Breast epithelium (tissue), 4 donors: Measurements from ENCODE around the gene CDH1. TPM values are rescaled to one million over a fixed set of nuclear protein-coding genes. Genes with fewer than 3 reads are reported as not detected.

Source experiments
- DNase-seq, 2 donors: peaks; one replicate each; pipeline ENCODE4 v3.0.0-alpha.2; 2019; ENCODE audit warnings: low spot score in 2 of 2
- H3K27ac ChIP-seq, 2 donors: fragments of 200-600 bp; sonication (generic) in 1 of 2; one replicate each; pipeline ENCODE4 v1.5.1; 2016 to 2019; ENCODE audit warnings: mild to moderate bottlenecking in 1 of 2
- H3K27me3 ChIP-seq, 2 donors: fragments of 200-600 bp; sonication (generic) in 1 of 2; one replicate each; pipeline versions ENCODE4 v1.5.1 to v1.6.0; 2017 to 2019; ENCODE audit warnings: control low read depth in 1 of 2, mild to moderate bottlenecking in 1 of 2
- H3K36me3 ChIP-seq: fragments of 200-600 bp; one replicate; pipeline ENCODE4 v1.5.1; 2019
- H3K4me1 ChIP-seq, 2 donors: fragments of 200-600 bp; sonication (generic); one replicate each; pipeline ENCODE4 v1.5.1; 2016 to 2019; ENCODE audit warnings: control low read depth in 1 of 2
- H3K4me3 ChIP-seq, 3 donors: fragments of 200-600 bp; sonication (generic); 1 replicate in 2 of 3; 2 replicates in 1 of 3; pipeline ENCODE4 v1.5.1; 2016 to 2019; ENCODE audit warnings: mild to moderate bottlenecking in 3 of 3, moderate library complexity in 2 of 3
- H3K9me3 ChIP-seq, 2 donors: fragments of 200-600 bp; sonication (generic) in 1 of 2; one replicate each; pipeline ENCODE4 v1.5.1; 2016 to 2019; ENCODE audit warnings: control low read depth in 1 of 2
- CTCF ChIP-seq, 3 donors: fragments of 450-650 bp; IDR thresholded peaks; one replicate each; pipeline ENCODE4 v1.5.1; 2016 to 2017; ENCODE audit warnings: antibody characterized with exemption in 3 of 3, mild to moderate bottlenecking in 3 of 3, moderate library complexity in 3 of 3
- POLR2A ChIP-seq: fragments of 450-650 bp; IDR thresholded peaks from one replicate; pipeline ENCODE4 v1.6.1; 2016; ENCODE audit warnings: antibody characterized with exemption, mild to moderate bottlenecking, moderate library complexity
- POLR2AphosphoS5 ChIP-seq, 3 donors: sonication (generic); formaldehyde crosslinking; IDR thresholded peaks; one replicate each; pipeline ENCODE4 v1.6.1; 2017; ENCODE audit warnings: antibody characterized with exemption in 3 of 3
- intact Hi-C: fragments of 100-400 bp; cut with DNase I; formaldehyde crosslinking; loops from one replicate; pipeline ENCODE4 v1.15.1; 2023; ENCODE audit warnings: low total_unique reads
- total RNA-seq, 3 donors: library from RNA; depleted of rRNA; stranded (reverse); fragments of >200 nt; gene quantifications; one replicate each; pipeline ENCODE4 v1.1.0, GENCODE V29; 2016

Gene CDH1
- total RNA-seq, 3 donors from 2014 or later: 0.16 to 127 (median 86.5) TPM

- no peaks in the 10 kb centered on the region for H3K36me3 ChIP-seq
These were observed 122.7 kb downstream of the CDH1 start for GRCh38 chr16:68859828-68860227.

DNA sequence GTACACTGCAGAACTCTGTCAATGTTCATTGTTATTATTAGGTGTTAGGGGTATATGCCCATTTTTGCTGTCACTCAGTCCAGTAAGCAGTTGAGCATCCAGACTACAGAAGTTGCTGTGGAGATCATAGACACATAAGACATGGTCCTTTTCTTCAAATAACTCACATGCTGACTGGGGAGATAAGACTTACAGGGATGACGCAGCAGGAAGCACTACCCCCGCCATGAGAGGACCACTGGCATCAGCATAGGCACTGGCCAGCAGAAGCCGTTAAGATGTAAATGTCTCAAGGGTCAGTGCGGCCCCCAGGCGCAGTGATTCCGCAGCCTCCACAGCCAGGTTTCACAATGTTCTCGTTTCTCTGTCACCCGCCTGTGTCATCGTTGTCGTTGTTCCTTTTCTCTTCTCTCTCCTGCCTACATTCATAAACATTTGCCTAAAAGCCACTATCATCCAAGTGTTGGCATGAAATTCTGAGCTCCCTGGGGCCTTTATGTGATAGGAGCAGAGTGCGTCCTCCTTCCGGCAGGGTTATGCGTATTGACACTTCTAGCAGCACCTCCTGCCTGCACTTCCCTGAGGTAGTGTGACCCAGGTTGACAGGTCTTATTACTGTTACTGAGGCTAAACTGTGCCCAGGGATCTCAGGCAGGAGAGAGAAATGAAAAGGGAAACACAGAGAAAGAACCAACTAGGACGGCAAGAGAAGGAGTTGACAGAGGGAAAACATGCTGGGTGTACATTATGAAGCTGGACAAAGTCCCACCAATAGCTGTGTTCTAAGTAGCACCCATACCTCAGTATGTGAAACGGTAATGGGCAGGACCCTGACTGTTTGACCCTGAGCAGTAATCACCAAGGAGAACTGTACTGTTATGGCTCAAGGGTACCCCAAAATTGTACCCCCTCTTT is 124.1 kb downstream of the CDH1 start:
- intact Hi-C loops: no loop called here
- no peak overlapping the region for H3K27ac ChIP-seq
- no peak for DNase-seq
- TF ChIP-seq POLR2A: no peak
- TF ChIP-seq CTCF (IDR thresholded peaks at IDR 0.05): no peak
- TF ChIP-seq POLR2AphosphoS5 (IDR thresholded peaks at IDR 0.05): no peak
- H3K4me3 ChIP-seq: no peak overlapping the region
- H3K4me1 ChIP-seq: no peaks in the 10 kb centered on the region
- H3K36me3 ChIP-seq: no peaks in the 10 kb centered on the region
- no peaks in the 10 kb centered on the region for H3K27me3 ChIP-seq
- no peaks in the 10 kb centered on the region for H3K9me3 ChIP-seq

More at GRCh38 chr16:68859828-68860227, 122.7 kb downstream of the CDH1 start:
- H3K27me3 ChIP-seq: no peaks in the 10 kb centered on the region
- no peak overlapping the region for H3K4me3 ChIP-seq
- no peaks in the 10 kb centered on the region for H3K4me1 ChIP-seq
- no peaks in the 10 kb centered on the region for H3K9me3 ChIP-seq
- no peak for DNase-seq
- TF ChIP-seq POLR2AphosphoS5 (IDR thresholded peaks at IDR 0.05) (no peak), POLR2A (no peak), CTCF (IDR thresholded peaks at IDR 0.05) (no peak)
- intact Hi-C loops: loop anchor here (5.0 kb wide), 1 partner anchor 843 kb away; the partner anchor contains the start of gene DPEP2NB
- no peak overlapping the region for H3K27ac ChIP-seq

- Histone ChIP-seq H3K27me3 (no peaks in the 10 kb centered on the region), H3K9me3 (no peaks in the 10 kb centered on the region), H3K4me3 (no peak overlapping the region), H3K4me1 (no peaks in the 10 kb centered on the region), H3K27ac (no peak overlapping the region), H3K36me3 (no peaks in the 10 kb centered on the region)
- DNase-seq: no peak
- intact Hi-C loops: no loop called here
- no peak for TF ChIP-seq POLR2A
- TF ChIP-seq CTCF (IDR thresholded peaks at IDR 0.05): no peak
- TF ChIP-seq POLR2AphosphoS5 (IDR thresholded peaks at IDR 0.05): no peak
These were observed 129.8 kb downstream of the CDH1 start for GRCh38 chr16:68866933-68867332.

DNA sequence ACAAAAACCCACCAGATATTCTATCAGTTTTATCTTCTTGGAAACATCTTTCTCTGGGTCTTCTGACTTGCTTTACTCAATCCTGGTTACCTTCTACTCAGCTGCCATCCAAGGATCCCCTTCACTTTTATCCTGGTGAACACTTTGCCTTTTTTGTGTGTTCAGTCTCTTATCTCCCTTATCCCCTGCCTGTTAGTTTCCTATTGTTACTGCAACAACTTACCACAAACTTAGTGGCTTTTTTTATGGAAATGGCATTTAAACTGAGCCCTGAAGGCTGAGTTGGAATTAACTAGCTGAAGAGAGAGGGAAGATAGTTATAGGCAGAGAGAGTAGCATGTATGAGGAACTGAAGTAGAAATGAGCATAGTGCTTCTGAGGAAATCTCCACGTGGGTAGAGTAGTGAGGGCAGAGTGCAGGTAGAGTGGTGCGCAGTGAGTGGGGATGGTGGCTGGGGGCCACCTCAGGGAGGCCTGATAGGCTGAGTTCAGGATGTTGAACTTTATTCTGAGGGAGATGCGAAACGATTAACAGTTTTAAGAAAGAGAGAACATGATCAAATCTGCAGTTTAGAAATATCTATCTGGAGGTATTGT is 132.5 kb downstream of the CDH1 start:
- no peaks in the 10 kb centered on the region for H3K9me3 ChIP-seq
- no peak for DNase-seq
- H3K36me3 ChIP-seq: no peaks in the 10 kb centered on the region
- no peak overlapping the region for H3K4me3 ChIP-seq
- H3K27me3 ChIP-seq: no peaks in the 10 kb centered on the region
- TF ChIP-seq CTCF (IDR thresholded peaks at IDR 0.05): no peak
- no peak for TF ChIP-seq POLR2AphosphoS5 (IDR thresholded peaks at IDR 0.05)
- TF ChIP-seq POLR2A: no peak
- H3K4me1 ChIP-seq: no peaks in the 10 kb centered on the region
- H3K27ac ChIP-seq: no peak overlapping the region
- intact Hi-C loops: no loop called here
